CD14-positive monocyte (primary cell): Measurements from ENCODE around the gene OSBPL1A. TPM values are rescaled to one million over a fixed set of nuclear protein-coding genes. Genes with fewer than 3 reads are reported as not detected.
A peak's percentile ranks its signal among the peaks of the same experiment; 100 is the strongest.

Experiments
- DNase-seq, 3 donors: peaks; one replicate each; pipeline ENCODE4 v3.0.0-alpha.2; 2011 to 2022
- H2AFZ ChIP-seq: 2 replicates; pipeline ENCODE4 v1.6.0; 2012; ENCODE audit warnings: mild to moderate bottlenecking, low read depth, low read length, inconsistent platforms; ENCODE audit not compliant: insufficient read depth, poor library complexity, severe bottlenecking
- H3K27ac ChIP-seq, 2 donors: 1 replicate in 1 of 2; 2 replicates in 1 of 2; pipeline ENCODE4 v1.5.1; 2012 to 2013; ENCODE audit warnings: low read length in 2 of 2, control low read depth in 1 of 2, inconsistent platforms in 1 of 2, low read depth in 1 of 2, mild to moderate bottlenecking in 1 of 2
- H3K27me3 ChIP-seq, 2 donors: one replicate each; pipeline versions ENCODE4 v1.6.0 to v1.6.1; 2011 to 2013; ENCODE audit warnings: low read length in 2 of 2; ENCODE audit not compliant: control insufficient read depth in 2 of 2, insufficient read depth in 2 of 2
- H3K36me3 ChIP-seq, 2 donors: replicated peaks in 1 of 2; 1 replicate in 1 of 2; 2 replicates in 1 of 2; pipeline versions ENCODE4 v1.5.1 to v1.6.1; 2012 to 2013; ENCODE audit warnings: low read length in 2 of 2, control low read depth in 1 of 2, inconsistent platforms in 1 of 2, mild to moderate bottlenecking in 1 of 2; ENCODE audit not compliant: insufficient read depth in 2 of 2, control insufficient read depth in 1 of 2
- H3K4me1 ChIP-seq, 2 donors: 1 replicate in 1 of 2; 2 replicates in 1 of 2; pipeline versions ENCODE4 v1.5.1 to v1.6.1; 2012 to 2013; ENCODE audit warnings: low read length in 2 of 2, control low read depth in 1 of 2, inconsistent platforms in 1 of 2, mild to moderate bottlenecking in 1 of 2, moderate library complexity in 1 of 2; ENCODE audit not compliant: insufficient read depth in 2 of 2, control insufficient read depth in 1 of 2
- H3K4me2 ChIP-seq: replicated peaks from 2 replicates; pipeline ENCODE3; 2012; ENCODE audit warnings: low read length, moderate library complexity, mild to moderate bottlenecking; ENCODE audit not compliant: poor library complexity, severe bottlenecking; ENCODE audit errors: extremely low read depth
- H3K4me3 ChIP-seq, 3 experiments: fragments of 200-600 bp in 1 of 3; sonication (generic) in 1 of 3; replicated peaks in 1 of 3; 1 replicate in 2 of 3; 2 replicates in 1 of 3; pipeline ENCODE4 v1.5.1; 2011 to 2013; ENCODE audit warnings: low read length in 3 of 3, mild to moderate bottlenecking in 3 of 3, control low read depth in 2 of 3, low read depth in 2 of 3, inconsistent platforms in 1 of 3, moderate library complexity in 1 of 3
- H3K79me2 ChIP-seq: 2 replicates; pipeline ENCODE4 v1.6.0; 2012; ENCODE audit warnings: mild to moderate bottlenecking, control low read depth, inconsistent platforms, low read length, moderate library complexity; ENCODE audit not compliant: insufficient read depth
- H3K9ac ChIP-seq: 2 replicates; pipeline ENCODE4 v1.6.0; 2017; ENCODE audit warnings: low read length, mild to moderate bottlenecking; ENCODE audit not compliant: insufficient read depth, poor library complexity, severe bottlenecking
- H3K9me3 ChIP-seq, 2 donors: replicated peaks in 1 of 2; 1 replicate in 1 of 2; 2 replicates in 1 of 2; pipeline versions ENCODE4 v1.5.1 to v1.6.1; 2012 to 2013; ENCODE audit warnings: low read length in 2 of 2, control low read depth in 1 of 2; ENCODE audit not compliant: control insufficient read depth in 1 of 2, insufficient read depth in 1 of 2
- H4K20me1 ChIP-seq: 2 replicates; pipeline ENCODE4 v1.6.0; 2012; ENCODE audit warnings: mild to moderate bottlenecking, low read length, control low read depth, moderate library complexity; ENCODE audit not compliant: insufficient read depth
- H3K27ac Mint-ChIP-seq, 7 donors: one replicate each; pipeline ENCODE4 v1.8.0; 2020; ENCODE audit warnings: mild to moderate bottlenecking in 7 of 7, mixed read lengths in 7 of 7, moderate library complexity in 6 of 7, inconsistent platforms in 2 of 7
- H3K27me3 Mint-ChIP-seq, 3 donors: one replicate each; pipeline ENCODE4 v1.8.0; 2021 to 2022; ENCODE audit warnings: low read depth in 3 of 3, mild to moderate bottlenecking in 3 of 3, mixed read lengths in 3 of 3, moderate library complexity in 3 of 3, inconsistent platforms in 1 of 3
- H3K36me3 Mint-ChIP-seq, 2 donors: one replicate each; pipeline ENCODE4 v1.8.0; 2020; ENCODE audit warnings: mixed read lengths in 2 of 2, inconsistent platforms in 1 of 2, mild to moderate bottlenecking in 1 of 2
- H3K4me1 Mint-ChIP-seq: one replicate; pipeline ENCODE4 v1.8.0; 2020; ENCODE audit warnings: mild to moderate bottlenecking, mixed read lengths
- H3K4me3 Mint-ChIP-seq, 2 donors: one replicate each; pipeline ENCODE4 v1.8.0; 2020; ENCODE audit warnings: mild to moderate bottlenecking in 2 of 2, mixed read lengths in 2 of 2, moderate library complexity in 1 of 2
- H3K9me3 Mint-ChIP-seq, 7 donors: one replicate each; pipeline ENCODE4 v1.8.0; 2020 to 2022; ENCODE audit warnings: mixed read lengths in 7 of 7, mild to moderate bottlenecking in 6 of 7, moderate library complexity in 6 of 7, inconsistent platforms in 2 of 7
- WGBS: methylation state at CpG from one replicate; pipeline ENCODE4 v1.1.5; 2013; ENCODE audit warnings: missing lambda C conversion rate; ENCODE audit not compliant: insufficient coverage; 5-methylcytosine and 5-hydroxymethylcytosine counted together
- intact Hi-C, 2 donors: fragments of 100-400 bp; cut with micrococcal nuclease; formaldehyde crosslinking; loops; one replicate each; pipeline versions ENCODE4 v1.15.0 to v1.15.1; 2023
- polyA plus RNA-seq, 3 donors: library from polyadenylated mRNA; depleted of rRNA in 1 of 3; unstranded in 2 of 3; stranded (reverse) in 1 of 3; fragments of 300-500 nt in 2 of 3; fragments of >200 nt in 1 of 3; fragmentation: Illumina TruSeq in 2 of 3; gene quantifications; 1 replicate in 2 of 3; 2 replicates in 1 of 3; pipeline ENCODE4 v1.2.3, GENCODE V29; 2012 to 2021
- TF ChIP-seq, protein P1 (sequence below): fragments of 200-600 bp; IDR thresholded peaks from one replicate; pipeline ENCODE4 v1.8.0; 2022; ENCODE audit warnings: antibody characterized with exemption, mild to moderate bottlenecking

Gene OSBPL1A
- polyA plus RNA-seq, 3 donors = 6.3 to 9.1 (median 7.1) TPM

DNA sequence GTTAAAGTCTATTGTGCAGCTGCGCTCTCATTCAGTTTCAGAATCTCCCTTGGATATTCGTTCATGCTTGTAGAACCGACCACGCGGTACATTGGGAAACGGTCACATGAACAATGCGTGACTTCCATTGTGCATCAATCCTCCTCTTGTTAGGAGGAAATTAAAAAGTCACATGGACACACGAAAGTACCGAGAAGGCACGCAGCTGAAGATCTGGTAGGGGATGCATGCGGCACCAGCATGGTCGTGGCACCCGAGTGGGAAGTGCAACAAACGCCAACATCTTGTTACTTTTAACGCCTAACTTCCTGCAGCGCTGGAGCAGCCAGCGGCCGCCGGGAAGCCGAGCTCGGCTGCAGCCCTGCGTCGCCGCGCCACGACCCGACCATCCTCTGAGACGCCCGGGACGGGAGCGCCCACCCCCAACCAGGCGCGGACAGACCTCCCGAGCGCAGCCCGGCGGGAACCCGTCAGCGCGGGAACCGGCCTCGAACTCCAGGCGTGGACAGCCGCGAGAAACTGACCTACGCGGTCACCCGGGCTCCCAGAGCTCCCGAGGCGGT, 412 bp downstream of the OSBPL1A start:
- Mint-ChIP-seq H3K9me3 (peaks cover 0 to 2% (median 0%) of the 10 kb centered on the region in 7 donors), H3K4me3 (peak overlapping the region; percentile 83 to 88), H3K36me3 (no peaks in the 10 kb centered on the region), H3K4me1 (peaks cover 39% of the 10 kb centered on the region), H3K27me3 (no peaks in the 10 kb centered on the region), H3K27ac (peak overlapping the region; percentile 78 to 94 (median 91))
- peak; percentile 88 to 97 (median 93) for DNase-seq
- H3K36me3 ChIP-seq = no peaks in the 10 kb centered on the region
- H3K4me3 ChIP-seq = peak overlapping the region; percentile 68 to 78 (median 68)
- no peaks in the 10 kb centered on the region for H3K9me3 ChIP-seq
- H3K79me2 ChIP-seq = peaks cover 46% of the 10 kb centered on the region
- H3K27ac ChIP-seq = peak overlapping the region; percentile 95
- peak overlapping the region; percentile 82 for H3K4me2 ChIP-seq
- peaks cover 36 to 46% of the 10 kb centered on the region in 2 donors for H3K4me1 ChIP-seq
- WGBS = under 1% methylated on average over 49 of the region's 50 CpGs
- H2AFZ ChIP-seq = peak overlapping the region; percentile 88
- H3K9ac ChIP-seq = peak overlapping the region; percentile 94
- H4K20me1 ChIP-seq = no peaks in the 10 kb centered on the region
- intact Hi-C loops = loop anchor here in 1 of 2 donors (2.0 to 10.0 kb wide), 2 partner anchors 36 to 958 kb away; partner anchors contain the start of gene ZNF521
- TF ChIP-seq, protein P1, sequence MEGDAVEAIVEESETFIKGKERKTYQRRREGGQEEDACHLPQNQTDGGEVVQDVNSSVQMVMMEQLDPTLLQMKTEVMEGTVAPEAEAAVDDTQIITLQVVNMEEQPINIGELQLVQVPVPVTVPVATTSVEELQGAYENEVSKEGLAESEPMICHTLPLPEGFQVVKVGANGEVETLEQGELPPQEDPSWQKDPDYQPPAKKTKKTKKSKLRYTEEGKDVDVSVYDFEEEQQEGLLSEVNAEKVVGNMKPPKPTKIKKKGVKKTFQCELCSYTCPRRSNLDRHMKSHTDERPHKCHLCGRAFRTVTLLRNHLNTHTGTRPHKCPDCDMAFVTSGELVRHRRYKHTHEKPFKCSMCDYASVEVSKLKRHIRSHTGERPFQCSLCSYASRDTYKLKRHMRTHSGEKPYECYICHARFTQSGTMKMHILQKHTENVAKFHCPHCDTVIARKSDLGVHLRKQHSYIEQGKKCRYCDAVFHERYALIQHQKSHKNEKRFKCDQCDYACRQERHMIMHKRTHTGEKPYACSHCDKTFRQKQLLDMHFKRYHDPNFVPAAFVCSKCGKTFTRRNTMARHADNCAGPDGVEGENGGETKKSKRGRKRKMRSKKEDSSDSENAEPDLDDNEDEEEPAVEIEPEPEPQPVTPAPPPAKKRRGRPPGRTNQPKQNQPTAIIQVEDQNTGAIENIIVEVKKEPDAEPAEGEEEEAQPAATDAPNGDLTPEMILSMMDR = no peak
- no peaks in the 10 kb centered on the region for H3K27me3 ChIP-seq

DNA sequence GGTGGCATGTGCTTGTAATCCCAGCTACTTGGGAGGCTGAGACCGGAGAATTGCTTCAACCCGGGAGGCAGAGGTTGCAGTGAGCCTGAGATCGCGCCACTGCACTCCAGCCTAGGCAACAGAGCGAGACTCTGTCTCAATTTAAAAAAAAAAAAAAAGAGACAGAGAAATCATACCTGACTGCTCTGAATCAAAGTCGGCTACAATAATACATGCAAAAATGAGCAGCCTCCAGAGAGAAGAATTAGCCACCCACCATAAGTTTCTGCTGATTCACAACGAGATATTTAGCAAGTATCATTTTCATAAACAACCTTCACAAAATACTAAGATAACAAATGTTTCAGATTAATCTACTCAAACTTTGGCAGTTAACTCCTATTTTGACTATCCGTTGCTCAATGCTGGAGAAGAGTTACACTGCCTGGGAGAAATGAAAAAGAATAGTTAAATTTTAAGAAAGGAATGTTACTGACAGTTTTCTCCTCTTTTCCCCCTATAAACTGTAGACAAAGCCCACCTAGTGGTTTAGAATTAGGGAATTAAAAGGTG, 1.5 kb downstream of the OSBPL1A start:
- Histone ChIP-seq H3K4me2 (peak overlapping the region; percentile 82), H3K4me3 (peak overlapping the region in 1 of 3 experiments; percentile 78), H4K20me1 (no peaks in the 10 kb centered on the region), H2AFZ (no peak overlapping the region), H3K27ac (no peak overlapping the region), H3K79me2 (peaks cover 56% of the 10 kb centered on the region), H3K9ac (peak overlapping the region; percentile 94), H3K36me3 (no peaks in the 10 kb centered on the region), H3K4me1 (peaks cover 37 to 52% of the 10 kb centered on the region in 2 donors), H3K9me3 (no peaks in the 10 kb centered on the region), H3K27me3 (no peaks in the 10 kb centered on the region)
- Mint-ChIP-seq H3K36me3 (peaks cover 0 to 5% of the 10 kb centered on the region in 2 donors), H3K4me1 (peaks cover 41% of the 10 kb centered on the region), H3K27ac (peak overlapping the region in 3 of 7 donors; percentile 22 to 89 (median 25)), H3K9me3 (peaks cover 0 to 2% (median 0%) of the 10 kb centered on the region in 7 donors), H3K4me3 (no peak overlapping the region), H3K27me3 (no peaks in the 10 kb centered on the region)
- intact Hi-C loops = loop anchor here in 1 of 2 donors (2.0 to 10.0 kb wide), 2 partner anchors 35 to 959 kb away; partner anchors contain the start of gene ZNF521
- TF ChIP-seq, protein P1 = no peak
- DNase-seq = no peak
- 83% methylated on average over 4 of the region's 8 CpGs for WGBS
